ENCODE results near the gene GPSM1.

The GPSM1 gene

DNA sequence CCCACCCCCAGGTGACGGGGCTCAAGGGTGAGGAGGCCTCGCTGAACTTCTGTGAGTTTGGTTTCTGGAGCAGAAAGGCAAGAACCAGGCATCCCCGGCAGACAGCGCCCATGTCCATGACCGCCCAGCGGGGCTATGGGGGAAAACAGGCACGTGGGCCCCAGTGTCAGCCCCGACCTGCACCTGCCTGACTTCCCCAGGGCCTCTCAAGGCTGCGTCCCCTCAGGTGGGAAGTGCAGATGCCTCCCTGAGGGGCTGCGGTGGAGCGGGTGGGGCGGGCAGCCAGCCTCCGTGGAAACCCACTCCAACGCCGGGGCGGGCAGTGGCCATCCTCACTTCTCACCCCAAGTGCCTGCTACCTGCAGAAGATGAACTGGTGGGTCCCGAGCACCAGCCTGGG is 53.0 kb downstream of the GPSM1 start:
- TF ChIP-seq, protein P1, sequence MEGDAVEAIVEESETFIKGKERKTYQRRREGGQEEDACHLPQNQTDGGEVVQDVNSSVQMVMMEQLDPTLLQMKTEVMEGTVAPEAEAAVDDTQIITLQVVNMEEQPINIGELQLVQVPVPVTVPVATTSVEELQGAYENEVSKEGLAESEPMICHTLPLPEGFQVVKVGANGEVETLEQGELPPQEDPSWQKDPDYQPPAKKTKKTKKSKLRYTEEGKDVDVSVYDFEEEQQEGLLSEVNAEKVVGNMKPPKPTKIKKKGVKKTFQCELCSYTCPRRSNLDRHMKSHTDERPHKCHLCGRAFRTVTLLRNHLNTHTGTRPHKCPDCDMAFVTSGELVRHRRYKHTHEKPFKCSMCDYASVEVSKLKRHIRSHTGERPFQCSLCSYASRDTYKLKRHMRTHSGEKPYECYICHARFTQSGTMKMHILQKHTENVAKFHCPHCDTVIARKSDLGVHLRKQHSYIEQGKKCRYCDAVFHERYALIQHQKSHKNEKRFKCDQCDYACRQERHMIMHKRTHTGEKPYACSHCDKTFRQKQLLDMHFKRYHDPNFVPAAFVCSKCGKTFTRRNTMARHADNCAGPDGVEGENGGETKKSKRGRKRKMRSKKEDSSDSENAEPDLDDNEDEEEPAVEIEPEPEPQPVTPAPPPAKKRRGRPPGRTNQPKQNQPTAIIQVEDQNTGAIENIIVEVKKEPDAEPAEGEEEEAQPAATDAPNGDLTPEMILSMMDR (conservative IDR thresholded peaks at IDR 0.05; ENCODE audit: low read depth, low read length) = no peak
- DNase-seq (ENCODE audit: low read depth) = no peak
- H3K4me3 ChIP-seq (ENCODE audit: low read length) = no peak overlapping the region

DNA sequence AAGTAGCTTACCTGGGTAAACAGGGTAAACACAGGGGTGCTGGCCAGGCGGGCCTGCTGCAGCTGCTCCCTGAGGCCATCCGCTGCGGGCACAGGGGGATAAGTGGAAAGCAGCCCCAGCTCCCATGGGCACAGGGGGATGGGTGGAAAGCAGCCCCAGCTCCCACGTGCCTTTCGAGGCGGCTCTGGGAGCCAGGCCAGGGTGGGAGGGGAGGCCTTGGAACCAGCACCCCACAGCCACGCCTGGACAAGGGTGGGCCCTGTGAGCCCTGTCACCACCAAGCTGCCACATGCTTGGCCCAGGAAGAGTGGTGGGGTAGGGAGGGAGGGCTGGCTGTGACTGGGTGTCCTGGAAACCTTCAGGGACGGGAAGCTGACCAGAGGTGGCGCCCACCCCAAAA is 54.0 kb downstream of the GPSM1 start:
- no peak overlapping the region for H3K4me3 ChIP-seq (ENCODE audit: low read length)

DNA sequence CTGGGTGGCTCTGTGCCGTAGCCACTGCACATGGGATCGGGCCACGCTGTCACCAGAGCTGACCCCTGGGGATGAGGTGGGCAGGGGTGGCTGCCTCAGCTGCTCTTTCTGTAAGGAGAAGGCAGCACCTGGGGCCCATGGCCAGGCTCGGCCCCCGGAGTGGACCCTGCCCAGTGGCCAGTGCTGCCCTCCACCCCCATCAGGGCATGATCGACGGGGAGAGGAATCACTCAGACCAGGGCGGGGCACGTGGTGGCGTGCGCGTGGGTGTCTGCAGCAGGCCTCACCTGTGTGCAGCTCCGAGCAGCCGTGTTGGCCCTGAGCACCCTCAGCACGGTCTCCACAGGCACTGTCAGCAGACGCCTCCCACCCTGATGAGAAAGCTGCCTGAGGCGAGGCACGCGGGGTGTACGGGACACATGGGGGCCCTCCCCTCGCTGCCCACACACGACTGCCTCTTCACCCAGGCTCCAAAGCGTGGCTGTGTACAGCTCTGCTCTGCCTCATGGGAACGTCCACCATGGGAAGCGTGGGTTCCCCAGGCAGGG is 54.7 kb downstream of the GPSM1 start:
- no peak overlapping the region for H3K4me3 ChIP-seq (ENCODE audit: low read length)
- no peak for DNase-seq (ENCODE audit: low read depth)
- TF ChIP-seq, protein P1 (conservative IDR thresholded peaks at IDR 0.05; ENCODE audit: low read depth, low read length) = no peak

More for the DNA sequence above, 54.0 kb downstream of the GPSM1 start:
- TF ChIP-seq, protein P1 (conservative IDR thresholded peaks at IDR 0.05; ENCODE audit: low read depth, low read length) = no peak
- DNase-seq (ENCODE audit: low read depth) = no peak

DNA sequence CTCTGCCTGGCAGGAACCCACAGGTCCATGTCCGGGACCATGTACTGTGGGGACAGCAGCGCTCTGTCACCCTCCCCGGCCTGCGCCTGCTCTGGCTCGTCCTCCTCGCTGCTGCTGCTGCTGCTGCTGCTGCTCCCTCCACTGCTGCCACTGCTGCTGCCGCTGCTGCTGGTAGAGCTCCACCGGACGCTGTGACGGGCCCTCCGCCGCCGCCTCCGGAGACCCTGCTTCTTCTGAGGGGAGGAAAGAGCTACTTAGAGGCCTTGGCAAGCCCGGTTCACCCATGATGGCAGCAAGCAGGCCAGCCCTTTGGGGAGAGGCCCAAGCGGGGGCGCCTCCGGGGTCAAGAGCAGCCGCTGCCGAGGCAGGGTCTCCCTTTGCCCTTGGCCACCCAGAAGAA is 56.1 kb downstream of the GPSM1 start:
- TF ChIP-seq, protein P1 (conservative IDR thresholded peaks at IDR 0.05; ENCODE audit: low read depth, low read length) = no peak
- H3K4me3 ChIP-seq (ENCODE audit: low read length) = no peak overlapping the region
- no peak for DNase-seq (ENCODE audit: low read depth)

DNA sequence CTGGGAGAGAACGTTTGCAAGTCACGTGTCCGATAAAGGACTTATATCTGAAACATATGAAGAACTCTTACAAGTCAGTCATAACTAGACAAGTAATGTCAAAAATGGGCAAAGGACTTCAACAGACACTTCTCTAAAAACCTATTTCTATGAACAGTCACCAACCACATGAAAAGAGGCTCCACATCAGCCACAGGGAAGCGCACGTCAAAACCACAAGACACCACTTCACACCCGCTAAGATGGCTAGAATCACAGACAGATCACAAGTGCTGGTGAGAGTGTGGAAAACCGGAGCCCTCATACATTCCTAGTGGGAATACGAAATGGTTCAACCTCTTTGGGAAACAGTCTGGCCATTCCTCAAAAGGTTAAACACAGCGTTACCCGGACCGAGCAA is 57.7 kb downstream of the GPSM1 start:
- no peak overlapping the region for H3K4me3 ChIP-seq (ENCODE audit: low read length)
- DNase-seq (ENCODE audit: low read depth) = no peak
- TF ChIP-seq, protein P1 (conservative IDR thresholded peaks at IDR 0.05; ENCODE audit: low read depth, low read length) = no peak

DNA sequence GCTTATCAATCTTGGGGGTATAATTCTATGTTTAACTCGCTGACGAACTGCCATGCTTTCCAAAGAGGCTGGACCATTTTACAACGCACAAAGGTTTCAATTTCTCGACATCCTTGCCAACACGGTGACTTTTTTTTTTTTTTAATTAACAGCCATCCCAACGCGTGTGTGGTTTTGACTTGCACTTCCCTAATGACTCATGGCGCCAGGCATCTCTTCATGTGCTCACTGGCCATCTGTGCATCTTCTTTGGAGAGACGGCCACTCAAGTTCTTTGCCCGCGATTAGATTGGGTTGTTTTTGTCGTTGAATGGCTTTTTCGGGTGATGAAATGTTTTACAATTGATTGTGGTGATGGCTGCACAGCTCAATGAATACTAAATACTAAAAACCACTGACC is 58.7 kb downstream of the GPSM1 start:
- TF ChIP-seq, protein P1 (conservative IDR thresholded peaks at IDR 0.05; ENCODE audit: low read depth, low read length) = no peak
- DNase-seq (ENCODE audit: low read depth) = no peak

DNA sequence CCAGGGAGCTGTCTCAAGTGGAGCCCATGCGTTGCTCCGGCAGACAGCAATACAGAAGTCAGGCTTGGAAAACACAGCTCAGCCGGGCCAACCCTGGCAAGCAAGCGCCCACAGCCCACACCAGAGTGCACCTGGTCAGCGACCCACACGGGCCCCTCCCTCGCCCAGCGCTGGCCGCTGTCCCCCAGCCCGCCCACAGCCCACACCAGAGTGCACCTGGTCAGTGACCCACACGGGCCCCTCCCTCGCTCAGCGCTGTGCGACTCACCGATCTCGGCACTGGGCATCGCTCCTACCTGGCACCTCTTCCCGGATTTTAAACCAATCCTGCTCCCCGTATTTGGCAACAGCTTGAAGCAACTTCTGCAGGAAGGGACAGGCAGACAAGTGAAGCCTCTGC is 59.9 kb downstream of the GPSM1 start:
- DNase-seq (ENCODE audit: low read depth) = no peak
- TF ChIP-seq, protein P1 (conservative IDR thresholded peaks at IDR 0.05; ENCODE audit: low read depth, low read length) = no peak
- H3K4me3 ChIP-seq (ENCODE audit: low read length) = no peak overlapping the region

More for the DNA sequence above, 58.7 kb downstream of the GPSM1 start:
- H3K4me3 ChIP-seq (ENCODE audit: low read length) = no peak overlapping the region
